GM23338 (cell line): Measurements from ENCODE around the gene ADAMTSL5. TPM values are rescaled to one million over a fixed set of nuclear protein-coding genes. Genes with fewer than 3 reads are reported as not detected.
A peak's percentile ranks its signal among the peaks of the same experiment; 100 is the strongest.

ENCODE experiments used
- ATAC-seq: fragments of 200-7000 bp; cut with Tn5 transposase; 3 replicates; pipeline ENCODE4 v1.9.1; 2020
- DNase-seq: peaks from one replicate; pipeline ENCODE4 v3.0.0-alpha.2; 2015; ENCODE audit warnings: low spot score
- H2AFZ ChIP-seq: fragments of 200-600 bp; sonication (generic); 2 replicates; pipeline ENCODE4 v1.8.0; 2016; ENCODE audit warnings: antibody characterized with exemption, mild to moderate bottlenecking, moderate library complexity
- H3F3A ChIP-seq: fragments of 200-600 bp; sonication (generic); replicated peaks from 2 replicates; pipeline ENCODE4 v1.8.0; 2017; ENCODE audit warnings: antibody characterized with exemption, mixed run types, low read depth
- H3K27ac ChIP-seq: fragments of 200-600 bp; sonication (generic); 2 replicates; pipeline ENCODE4 v1.6.1; 2016; ENCODE audit warnings: low read depth
- H3K27me3 ChIP-seq: fragments of 200-600 bp; sonication (generic); 2 replicates; pipeline ENCODE4 v1.8.0; 2016; ENCODE audit warnings: mild to moderate bottlenecking, mixed run types, moderate library complexity; ENCODE audit not compliant: insufficient read depth
- H3K36me3 ChIP-seq: fragments of 200-600 bp; sonication (generic); 2 replicates; pipeline ENCODE4 v1.8.0; 2016; ENCODE audit warnings: mild to moderate bottlenecking; ENCODE audit not compliant: insufficient read depth
- H3K4me1 ChIP-seq: fragments of 200-600 bp; sonication (generic); 2 replicates; pipeline ENCODE4 v1.8.0; 2016; ENCODE audit warnings: mild to moderate bottlenecking, moderate library complexity; ENCODE audit not compliant: insufficient read depth
- H3K4me2 ChIP-seq: fragments of 200-600 bp; sonication (generic); 2 replicates; pipeline ENCODE4 v1.7.1; 2017; ENCODE audit warnings: mixed run types
- H3K4me3 ChIP-seq: fragments of 200-600 bp; sonication (generic); 2 replicates; pipeline ENCODE4 v1.6.1; 2016; ENCODE audit warnings: mixed run types
- H3K79me2 ChIP-seq: fragments of 200-600 bp; sonication (generic); replicated peaks from 2 replicates; pipeline ENCODE4 v1.8.0; 2017; ENCODE audit warnings: mild to moderate bottlenecking; ENCODE audit not compliant: insufficient read depth
- H3K9me2 ChIP-seq: fragments of 200-600 bp; sonication (generic); 2 replicates; pipeline ENCODE4 v1.8.0; 2017; ENCODE audit not compliant: insufficient read depth
- H4K20me1 ChIP-seq: fragments of 200-600 bp; sonication (generic); replicated peaks from 2 replicates; pipeline ENCODE4 v1.8.0; 2017; ENCODE audit warnings: mild to moderate bottlenecking; ENCODE audit not compliant: insufficient read depth
- H3K27ac Mint-ChIP-seq: 2 replicates; pipeline ENCODE4 v1.8.0; 2020; ENCODE audit warnings: inconsistent platforms, mild to moderate bottlenecking, moderate library complexity, mixed read lengths
- H3K27me3 Mint-ChIP-seq: 3 replicates; pipeline ENCODE4 v1.8.0; 2022; ENCODE audit warnings: low read depth, mild to moderate bottlenecking, moderate library complexity, mixed read lengths, inconsistent platforms; ENCODE audit not compliant: insufficient read depth, poor library complexity
- H3K36me3 Mint-ChIP-seq: 3 replicates; pipeline ENCODE4 v1.8.0; 2021; ENCODE audit warnings: low read depth, mild to moderate bottlenecking, inconsistent platforms, moderate library complexity, mixed read lengths
- H3K4me1 Mint-ChIP-seq: 3 replicates; pipeline ENCODE4 v1.8.0; 2020; ENCODE audit warnings: mild to moderate bottlenecking, inconsistent platforms, mixed read lengths
- H3K4me3 Mint-ChIP-seq: 3 replicates; pipeline ENCODE4 v1.8.0; 2021; ENCODE audit warnings: moderate library complexity, mild to moderate bottlenecking, inconsistent platforms, mixed read lengths
- H3K9me3 Mint-ChIP-seq: 3 replicates; pipeline ENCODE4 v1.8.0; 2020; ENCODE audit warnings: moderate library complexity, mild to moderate bottlenecking, inconsistent platforms, mixed read lengths
- CREB1 ChIP-seq: fragments of 250-450 bp; sonication (Bioruptor Pico); IDR thresholded peaks from 2 replicates; pipeline ENCODE4 v1.5.0; 2020; ENCODE audit warnings: low read depth, mild to moderate bottlenecking, moderate library complexity
- CTCF ChIP-seq, 2 experiments: fragments of 200-600 bp in 1 of 2; sonication (generic) in 1 of 2; conservative IDR thresholded peaks; 2 replicates each; pipeline versions ENCODE4 v1.5.1 to v1.6.1; 2016 to 2017; ENCODE audit warnings: antibody characterized with exemption in 2 of 2, low read depth in 2 of 2, mild to moderate bottlenecking in 2 of 2, moderate library complexity in 1 of 2
- ETS1 ChIP-seq: IDR thresholded peaks from 2 replicates; pipeline ENCODE4 v1.6.1; 2016; ENCODE audit warnings: antibody characterized with exemption
- EZH2 ChIP-seq: fragments of 200-600 bp; sonication (generic); IDR thresholded peaks from one replicate; pipeline ENCODE4 v1.8.0; 2017; ENCODE audit warnings: antibody characterized with exemption, mild to moderate bottlenecking, low read depth; ENCODE audit not compliant: unreplicated experiment
- EZH2phosphoT487 ChIP-seq: fragments of 200-600 bp; sonication (generic); IDR thresholded peaks from one replicate; pipeline ENCODE4 v1.8.1; 2018; ENCODE audit warnings: antibody characterized with exemption; ENCODE audit not compliant: unreplicated experiment
- JUNB ChIP-seq: IDR thresholded peaks from one replicate; pipeline ENCODE4 v1.6.1; 2016; ENCODE audit warnings: antibody characterized with exemption; ENCODE audit not compliant: unreplicated experiment
- NANOG ChIP-seq: IDR thresholded peaks from 2 replicates; pipeline ENCODE4 v1.6.1; 2016; ENCODE audit warnings: antibody characterized with exemption, borderline replicate concordance
- POLR2AphosphoS5 ChIP-seq: IDR thresholded peaks from 2 replicates; pipeline ENCODE4 v1.6.1; 2016; ENCODE audit warnings: antibody characterized with exemption, low read depth
- ZNF331 ChIP-seq: fragments of 250-450 bp; sonication (Bioruptor Pico); IDR thresholded peaks from 2 replicates; pipeline ENCODE4 v1.5.0; 2020; ENCODE audit warnings: low read depth, mild to moderate bottlenecking, moderate library complexity
- polyA plus RNA-seq: library from polyadenylated mRNA; unstranded; fragments of >200 nt; fragmentation: Nextera tagmentation; extraction: Ambion mirVana; gene quantifications from 2 replicates; pipeline ENCODE4 v1.2.1, GENCODE V29; 2016
- total RNA-seq: library from RNA; depleted of rRNA; stranded (reverse); fragments of >200 nt; shearing (Covaris generic); gene quantifications from 2 replicates; pipeline ENCODE4 v1.2.3, GENCODE V29; 2014
- TF ChIP-seq, protein P1 (sequence below): IDR thresholded peaks from one replicate; pipeline ENCODE4 v1.6.1; 2018; ENCODE audit warnings: antibody characterized with exemption; ENCODE audit not compliant: unreplicated experiment

The ADAMTSL5 gene
- total and polyA plus RNA-seq, 2 experiments from 2014 or later: 0.10 to 0.97 TPM

DNA sequence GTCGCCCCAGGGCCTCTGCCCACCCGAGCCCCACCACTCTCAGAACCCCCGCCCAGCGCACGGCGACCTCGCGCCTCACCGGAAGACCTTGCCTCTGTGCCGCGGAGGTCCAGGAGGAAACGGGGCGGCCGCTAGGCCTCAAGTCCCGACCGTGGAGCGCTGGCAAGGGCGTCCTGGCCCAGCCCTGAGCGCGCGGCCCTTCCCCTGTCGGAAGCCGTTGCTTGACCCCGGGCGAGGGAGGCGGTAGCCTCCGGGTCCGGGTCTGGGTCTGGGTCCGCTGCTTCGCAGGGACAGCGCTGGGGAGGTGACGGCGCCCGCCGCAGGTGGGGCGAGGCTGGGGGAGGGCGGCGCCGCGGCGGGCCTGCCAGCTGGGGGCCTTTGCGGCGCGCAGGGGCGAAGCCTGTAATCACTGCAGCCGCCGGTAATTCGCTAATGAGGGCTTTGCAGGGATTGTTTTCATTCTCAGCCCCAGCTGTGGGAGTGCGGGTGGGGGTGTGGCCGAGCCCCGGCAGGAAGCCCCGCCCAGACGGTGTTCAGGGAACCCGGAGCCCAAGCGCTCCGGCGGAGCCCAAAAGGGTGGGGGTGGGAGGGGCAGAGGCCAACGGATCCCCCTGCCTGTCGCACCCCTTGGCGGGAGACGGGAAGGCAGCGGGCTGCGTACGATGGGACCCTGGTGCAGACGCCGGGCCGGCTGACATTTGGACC, 42.4 kb downstream of the ADAMTSL5 start:
- H4K20me1 ChIP-seq: peaks cover 11% of the 10 kb centered on the region; the same call in 1 of the 2 replicates
- peaks cover 77% of the 10 kb centered on the region for H3K27me3 ChIP-seq
- no peak overlapping the region for H3K27ac Mint-ChIP-seq
- no peaks in the 10 kb centered on the region; the same call in 2 of the 3 replicates for H3K36me3 Mint-ChIP-seq
- peaks cover 55% of the 10 kb centered on the region for H3K27me3 Mint-ChIP-seq
- H3K4me3 Mint-ChIP-seq: peak overlapping the region; percentile 58
- H3K4me1 Mint-ChIP-seq: peaks cover 6% of the 10 kb centered on the region; the same call in 2 of the 3 replicates
- 0 out of 3 replicates have a peak, but pooled peaks cover 3% of the 10 kb centered on the region for H3K9me3 Mint-ChIP-seq
- ATAC-seq (peak; percentile 28), DNase-seq (peak; percentile 84)
- no peak for TF ChIP-seq JUNB
- TF ChIP-seq ETS1: no peak
- TF ChIP-seq, protein P1, sequence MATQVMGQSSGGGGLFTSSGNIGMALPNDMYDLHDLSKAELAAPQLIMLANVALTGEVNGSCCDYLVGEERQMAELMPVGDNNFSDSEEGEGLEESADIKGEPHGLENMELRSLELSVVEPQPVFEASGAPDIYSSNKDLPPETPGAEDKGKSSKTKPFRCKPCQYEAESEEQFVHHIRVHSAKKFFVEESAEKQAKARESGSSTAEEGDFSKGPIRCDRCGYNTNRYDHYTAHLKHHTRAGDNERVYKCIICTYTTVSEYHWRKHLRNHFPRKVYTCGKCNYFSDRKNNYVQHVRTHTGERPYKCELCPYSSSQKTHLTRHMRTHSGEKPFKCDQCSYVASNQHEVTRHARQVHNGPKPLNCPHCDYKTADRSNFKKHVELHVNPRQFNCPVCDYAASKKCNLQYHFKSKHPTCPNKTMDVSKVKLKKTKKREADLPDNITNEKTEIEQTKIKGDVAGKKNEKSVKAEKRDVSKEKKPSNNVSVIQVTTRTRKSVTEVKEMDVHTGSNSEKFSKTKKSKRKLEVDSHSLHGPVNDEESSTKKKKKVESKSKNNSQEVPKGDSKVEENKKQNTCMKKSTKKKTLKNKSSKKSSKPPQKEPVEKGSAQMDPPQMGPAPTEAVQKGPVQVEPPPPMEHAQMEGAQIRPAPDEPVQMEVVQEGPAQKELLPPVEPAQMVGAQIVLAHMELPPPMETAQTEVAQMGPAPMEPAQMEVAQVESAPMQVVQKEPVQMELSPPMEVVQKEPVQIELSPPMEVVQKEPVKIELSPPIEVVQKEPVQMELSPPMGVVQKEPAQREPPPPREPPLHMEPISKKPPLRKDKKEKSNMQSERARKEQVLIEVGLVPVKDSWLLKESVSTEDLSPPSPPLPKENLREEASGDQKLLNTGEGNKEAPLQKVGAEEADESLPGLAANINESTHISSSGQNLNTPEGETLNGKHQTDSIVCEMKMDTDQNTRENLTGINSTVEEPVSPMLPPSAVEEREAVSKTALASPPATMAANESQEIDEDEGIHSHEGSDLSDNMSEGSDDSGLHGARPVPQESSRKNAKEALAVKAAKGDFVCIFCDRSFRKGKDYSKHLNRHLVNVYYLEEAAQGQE: no peak
- no peak for TF ChIP-seq ZNF331 (CRISPR knock-in tag)
- no peak for TF ChIP-seq EZH2phosphoT487
- no peak; the same call in 1 of the 2 replicates for TF ChIP-seq POLR2AphosphoS5
- TF ChIP-seq EZH2: no peak
- TF ChIP-seq CTCF (conservative IDR thresholded peaks at IDR 0.05; ENCODE audit: low read depth in 2 of 2): no peak
- TF ChIP-seq CREB1 (CRISPR knock-in tag): no peak
- no peak for TF ChIP-seq NANOG
- H3K4me3 ChIP-seq: peak overlapping the region; percentile 63
- peaks cover 18% of the 10 kb centered on the region for H3F3A ChIP-seq
- no peak overlapping the region for H3K27ac ChIP-seq
- H3K4me1 ChIP-seq: peaks cover 6% of the 10 kb centered on the region; the same call in 1 of the 2 replicates
- no peak overlapping the region for H2AFZ ChIP-seq
- no peaks in the 10 kb centered on the region for H3K36me3 ChIP-seq
- peak overlapping the region; percentile 89 for H3K4me2 ChIP-seq
- no peaks in the 10 kb centered on the region for H3K79me2 ChIP-seq
- H3K9me2 ChIP-seq: no peaks in the 10 kb centered on the region
